Measurements from ENCODE around the gene NCOR2.
"Not testable (repeated sequence)": the region's sequence is repeated elsewhere in the genome, so short reads cannot be mapped to it uniquely, and the experiment has no call there.

The NCOR2 gene

DNA sequence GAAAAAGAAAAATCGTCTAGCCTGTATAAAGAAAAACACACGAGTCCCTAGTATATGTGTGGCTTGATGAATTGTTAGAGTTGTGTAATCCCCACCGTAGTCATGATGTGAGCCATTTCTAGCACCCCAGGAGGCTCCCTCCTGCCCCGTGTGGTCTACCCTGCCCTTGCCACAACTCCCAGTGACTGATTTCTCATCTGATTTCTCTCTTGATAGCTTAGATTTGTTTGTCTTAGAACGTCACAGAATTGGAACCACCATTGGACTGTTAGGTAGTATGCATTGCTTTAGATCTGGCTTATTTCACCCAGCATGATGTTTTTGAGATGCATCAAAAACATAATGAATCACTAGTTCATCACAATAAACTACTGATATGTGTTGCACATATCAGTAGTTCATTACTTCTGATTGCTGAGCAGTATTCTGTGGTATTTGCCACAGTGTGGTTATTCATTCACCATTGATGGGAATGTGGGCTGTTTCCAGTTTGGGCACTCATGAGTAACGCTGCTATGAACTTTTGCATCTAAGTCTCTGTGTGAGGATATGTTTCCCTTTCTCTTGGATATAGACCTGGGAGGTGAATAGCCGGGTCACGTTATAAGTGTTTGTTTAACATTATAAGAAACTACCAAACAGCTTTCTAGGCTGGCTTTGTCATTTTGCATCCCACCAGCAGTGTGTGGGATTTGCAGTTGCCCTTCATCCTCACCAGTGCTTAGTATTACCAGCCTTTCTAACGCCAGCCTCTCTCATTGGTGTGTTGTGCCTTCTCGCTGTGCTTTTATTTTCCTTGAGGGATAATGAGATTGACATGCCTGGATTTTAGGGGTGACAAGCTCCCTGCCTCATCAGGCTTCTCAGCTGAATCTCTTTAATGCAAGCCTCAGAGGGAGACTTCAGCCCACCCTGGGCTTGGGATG, 31.9 kb upstream of the NCOR2 start:
- no peak for DNase-seq (ENCODE audit: low read depth)

DNA sequence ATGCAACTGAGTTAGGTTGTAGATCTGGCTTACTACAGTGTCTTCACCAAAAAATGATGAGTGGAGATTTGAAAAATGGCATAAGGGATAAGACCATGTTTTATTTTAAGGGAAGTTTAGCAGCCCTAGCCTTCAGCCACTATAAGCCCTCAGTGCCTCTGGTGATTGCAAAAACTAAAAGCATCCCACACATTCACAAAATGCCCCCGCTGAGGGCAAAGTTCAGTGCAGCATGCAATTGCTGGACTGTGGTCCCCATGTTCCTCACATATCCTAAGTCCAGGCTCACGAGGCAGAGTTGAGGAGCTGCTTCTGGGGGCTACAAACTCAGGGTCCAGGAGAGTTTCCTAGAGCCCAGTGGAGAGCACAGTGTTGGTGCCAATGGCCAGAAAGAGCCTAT, 29.6 kb upstream of the NCOR2 start:
- DNase-seq (ENCODE audit: low read depth), result no peak

DNA sequence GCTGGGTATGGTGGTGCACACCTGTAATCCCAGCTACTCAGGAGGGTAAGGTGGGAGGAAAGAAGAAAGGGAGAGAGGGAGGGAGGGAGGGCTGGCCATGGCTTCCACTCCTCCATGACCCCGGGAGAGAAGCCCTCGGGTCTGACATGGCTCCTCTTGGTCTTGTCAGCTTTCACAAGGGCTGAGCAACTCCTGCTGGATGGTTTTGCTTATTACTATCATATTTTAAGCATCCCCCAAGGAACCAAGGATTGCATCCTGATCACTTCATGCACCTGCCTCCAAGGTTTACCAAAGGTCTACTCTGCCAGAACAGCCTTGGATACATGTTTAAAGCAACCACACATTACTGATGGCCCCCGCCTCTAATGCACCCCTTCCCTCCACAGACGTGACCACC, 28.0 kb upstream of the NCOR2 start:
- no peak for DNase-seq (ENCODE audit: low read depth)

DNA sequence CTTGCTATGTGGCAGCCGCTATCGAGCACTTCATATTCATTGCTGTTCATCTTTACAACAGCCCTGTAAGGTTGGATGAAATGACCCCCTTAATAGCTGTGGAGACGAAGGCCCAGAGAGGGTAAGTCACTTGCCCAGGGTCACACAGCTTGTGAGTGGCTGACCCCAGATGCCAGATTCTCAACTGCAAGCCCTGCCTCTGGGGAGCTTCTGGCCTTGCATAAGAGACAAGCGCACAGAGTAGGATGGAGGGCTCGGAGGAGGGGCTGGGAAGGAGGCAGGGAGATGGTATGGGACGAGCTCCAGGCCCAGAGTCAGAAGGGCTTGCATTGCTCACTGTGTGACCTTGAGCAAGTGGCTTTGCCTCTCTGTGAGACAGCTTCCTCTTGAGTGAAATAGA, 27.4 kb upstream of the NCOR2 start:
- DNase-seq (ENCODE audit: low read depth), result no peak

DNA sequence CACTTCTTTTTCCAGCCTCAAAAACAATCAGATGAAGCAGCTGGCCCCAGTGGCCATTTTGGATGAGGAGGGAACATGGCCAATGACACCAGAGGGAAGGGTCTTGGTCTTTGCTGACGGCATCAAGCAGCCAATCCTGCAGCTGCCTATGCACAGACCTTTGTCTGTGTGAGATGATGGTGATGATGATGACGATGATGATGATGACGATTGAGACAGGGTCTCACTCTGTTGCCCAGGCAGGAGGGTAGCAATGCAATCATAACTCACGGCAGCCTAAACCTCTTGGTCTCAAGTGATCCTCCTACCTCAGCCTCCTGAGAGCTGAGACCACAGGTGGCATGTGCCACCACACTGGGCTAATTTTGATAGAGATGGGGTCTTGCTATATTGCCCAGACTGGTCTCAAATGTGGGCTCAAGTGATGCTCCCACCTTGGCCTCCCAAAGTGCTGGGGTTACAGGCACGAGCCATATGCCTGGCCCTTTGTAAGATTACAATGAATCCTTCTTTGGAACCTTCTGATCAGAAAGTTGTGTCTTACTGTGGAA, 26.5 kb upstream of the NCOR2 start:
- no peak for DNase-seq (ENCODE audit: low read depth)

DNA sequence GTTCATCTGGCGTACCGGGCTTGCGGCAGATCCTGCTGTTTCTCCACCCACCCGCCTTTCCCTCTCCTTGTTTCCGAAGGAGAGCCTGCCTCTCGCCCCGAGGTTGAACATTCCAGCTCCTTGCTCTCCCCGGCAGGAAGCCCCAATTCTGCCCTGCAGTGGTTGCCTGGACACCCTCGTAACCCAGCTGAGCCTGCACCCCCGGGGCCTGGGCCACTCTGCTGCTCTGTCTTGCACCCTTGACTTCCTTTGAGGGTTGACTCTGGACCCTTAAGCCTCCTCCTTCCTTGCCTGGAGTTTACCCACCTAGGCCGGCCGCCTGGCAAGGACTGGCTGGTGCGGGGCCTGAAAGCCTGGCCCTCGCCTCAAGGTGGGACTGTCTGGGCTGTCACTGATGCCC, 25.8 kb upstream of the NCOR2 start:
- DNase-seq (ENCODE audit: low read depth), result no peak

DNA sequence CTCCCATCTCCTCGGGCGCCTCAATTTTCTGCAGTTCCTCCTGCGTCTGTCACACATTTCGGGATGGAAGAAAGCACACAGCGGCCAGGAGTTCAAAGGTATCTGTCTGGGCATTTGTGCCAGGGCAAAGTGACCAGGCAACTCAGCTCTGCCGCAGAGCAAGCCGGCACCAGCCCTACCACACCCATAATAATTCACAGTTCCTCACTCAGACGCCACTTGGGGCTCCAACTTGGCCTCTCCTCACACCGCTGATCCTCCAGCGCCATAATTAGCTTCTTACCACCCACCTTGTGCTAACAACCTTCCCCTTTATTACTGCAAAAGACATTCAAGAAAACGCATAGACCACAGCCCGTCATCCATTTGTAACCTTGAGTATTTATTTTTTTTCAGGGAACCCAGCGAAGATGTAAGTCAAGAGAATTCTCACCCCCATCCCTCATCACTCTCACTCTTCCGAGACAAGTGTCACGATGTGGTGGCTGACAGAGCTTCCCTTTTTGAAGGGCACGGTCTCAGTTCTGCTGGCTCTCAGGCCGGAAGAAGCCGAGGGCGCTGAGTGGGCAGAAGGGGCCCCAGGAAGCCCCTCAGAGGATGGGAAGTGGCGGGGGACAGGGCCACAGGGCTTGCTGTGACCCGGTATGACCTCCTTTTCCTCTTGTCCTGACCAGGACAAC, 25.2 kb upstream of the NCOR2 start:
- no peak for DNase-seq (ENCODE audit: low read depth)

DNA sequence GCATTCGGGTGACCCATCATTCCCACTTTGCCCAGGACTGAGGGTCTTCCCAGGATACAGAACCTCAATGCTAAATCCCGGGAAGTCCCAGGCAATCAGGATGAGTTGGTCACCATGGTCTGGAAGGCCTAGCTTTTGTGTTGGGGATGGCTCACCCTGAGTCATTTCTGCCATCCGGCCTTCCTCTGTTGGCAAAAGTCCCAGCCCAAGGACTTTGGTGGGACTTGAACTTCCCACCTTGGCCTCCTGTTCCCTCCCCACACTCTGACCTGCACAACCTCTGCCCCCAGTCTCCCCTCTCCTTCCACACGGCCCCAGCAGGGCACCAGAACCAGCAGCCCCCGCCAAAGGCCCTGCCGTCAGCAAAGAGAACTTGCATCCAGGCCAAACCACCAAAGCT, 24.6 kb upstream of the NCOR2 start:
- peak; percentile 15 for DNase-seq (ENCODE audit: low read depth)

DNA sequence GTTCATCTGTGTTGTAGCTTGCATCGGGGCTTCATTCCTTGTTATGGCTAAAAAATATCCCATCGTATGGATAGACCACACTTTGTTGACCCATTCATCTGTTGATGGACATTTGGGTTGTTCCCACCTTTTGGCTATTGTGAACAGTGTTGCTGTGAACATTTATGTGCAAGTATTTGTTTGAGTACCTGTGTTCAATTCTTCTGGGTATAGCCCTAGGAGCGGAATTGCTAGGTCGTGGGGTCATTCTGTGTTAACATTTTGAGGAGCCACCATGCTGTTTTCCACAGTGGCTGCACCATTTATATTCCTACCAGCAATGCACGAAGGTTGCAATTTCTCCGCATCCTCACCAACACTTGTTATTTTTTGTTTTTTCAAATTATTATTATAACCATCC, 23.0 kb upstream of the NCOR2 start:
- DNase-seq (ENCODE audit: low read depth), result no peak

DNA sequence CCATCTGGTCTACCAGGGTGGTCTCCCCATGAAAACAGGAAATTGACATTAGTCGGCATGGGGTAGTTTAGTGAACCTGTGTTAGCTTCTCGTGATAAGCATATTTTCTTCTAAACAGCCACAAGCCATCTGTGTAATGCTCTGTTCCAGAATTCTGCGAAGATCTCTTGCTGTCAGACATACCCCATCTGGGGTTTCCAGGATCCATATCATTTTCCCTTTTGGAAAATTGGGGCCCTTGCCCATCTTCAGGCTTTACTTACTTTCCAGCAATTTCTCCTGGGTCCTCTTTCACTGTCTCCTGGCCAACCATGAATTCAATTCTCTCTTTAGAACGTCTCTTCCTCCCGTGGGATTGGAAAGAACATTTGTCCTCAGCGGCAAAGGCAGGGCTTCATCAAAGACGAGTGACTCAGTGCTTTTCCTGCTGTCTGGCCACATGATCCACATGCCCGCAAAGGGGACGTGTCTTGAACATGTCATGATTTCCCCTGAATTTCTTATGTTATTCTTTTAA, 21.4 kb upstream of the NCOR2 start:
- peak; percentile 56 for DNase-seq (ENCODE audit: low read depth)

DNA sequence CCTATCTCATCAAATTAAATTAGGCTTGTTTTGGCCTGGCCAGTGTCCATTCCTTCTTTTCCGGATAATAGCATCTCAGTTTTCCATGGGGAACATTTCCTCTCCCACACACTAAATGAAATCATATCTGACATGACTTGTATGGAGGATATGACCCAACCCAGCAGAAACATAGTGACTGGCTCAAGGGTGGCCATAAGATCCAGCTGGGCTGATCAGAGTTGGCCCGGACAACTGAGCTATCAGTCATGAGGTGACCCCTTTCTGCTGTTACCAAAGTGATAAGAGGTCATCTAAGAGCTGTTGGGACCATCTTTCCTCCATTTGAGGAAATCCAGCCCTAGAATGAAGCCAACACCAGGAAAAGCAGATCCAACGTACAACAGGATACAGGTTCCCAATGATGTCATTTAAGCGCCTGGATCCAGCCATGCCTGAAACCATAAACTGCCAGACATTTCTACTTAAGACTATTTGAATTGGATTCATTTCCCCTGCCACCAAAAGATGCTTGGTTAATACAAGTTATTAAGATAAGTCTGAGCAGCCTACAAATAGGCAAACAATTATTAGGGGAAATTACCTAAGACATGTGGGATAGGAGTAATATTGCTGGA, 20.7 kb upstream of the NCOR2 start:
- DNase-seq (ENCODE audit: low read depth), result no peak

DNA sequence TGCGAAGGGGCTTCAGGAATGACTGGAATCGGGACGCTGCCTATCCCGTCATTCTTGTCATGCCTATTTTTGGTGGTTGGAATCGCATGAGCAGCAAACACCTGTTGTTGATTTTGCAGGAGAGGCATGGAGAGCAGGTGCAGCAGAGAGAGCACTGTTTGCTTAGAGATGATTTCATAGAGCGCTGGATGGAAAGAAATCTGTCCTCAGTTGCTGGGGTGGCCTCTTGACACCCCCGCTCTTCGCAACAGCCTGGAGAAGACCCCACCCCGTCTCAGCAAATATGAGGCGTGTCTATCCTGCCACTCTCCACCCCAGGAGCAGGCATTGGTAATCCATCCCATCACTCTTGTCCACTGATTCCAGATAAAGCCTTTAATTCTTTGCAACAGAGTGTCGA, 19.3 kb upstream of the NCOR2 start:
- no peak for DNase-seq (ENCODE audit: low read depth)

DNA sequence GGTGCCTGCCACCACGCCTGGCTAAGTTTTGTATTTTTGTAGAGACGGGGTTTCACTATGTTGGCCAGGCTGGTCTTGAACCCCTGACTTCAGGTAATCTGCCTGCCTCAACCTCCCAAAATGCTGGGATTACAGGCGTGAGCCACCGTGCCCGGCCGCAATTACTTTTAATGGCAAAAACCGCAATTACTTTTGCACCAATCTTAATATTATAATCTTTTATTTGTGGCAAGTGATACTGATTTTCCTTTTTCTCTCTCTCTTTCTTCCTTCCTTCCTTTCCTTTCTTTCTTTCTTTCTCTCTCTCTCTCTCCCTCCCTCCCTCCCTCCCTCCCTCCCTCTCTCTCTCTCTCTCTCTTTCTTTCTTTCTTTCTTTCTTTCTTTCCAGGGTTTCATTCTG, 17.1 kb upstream of the NCOR2 start:
- not testable (repeated sequence) for DNase-seq (ENCODE audit: low read depth)

DNA sequence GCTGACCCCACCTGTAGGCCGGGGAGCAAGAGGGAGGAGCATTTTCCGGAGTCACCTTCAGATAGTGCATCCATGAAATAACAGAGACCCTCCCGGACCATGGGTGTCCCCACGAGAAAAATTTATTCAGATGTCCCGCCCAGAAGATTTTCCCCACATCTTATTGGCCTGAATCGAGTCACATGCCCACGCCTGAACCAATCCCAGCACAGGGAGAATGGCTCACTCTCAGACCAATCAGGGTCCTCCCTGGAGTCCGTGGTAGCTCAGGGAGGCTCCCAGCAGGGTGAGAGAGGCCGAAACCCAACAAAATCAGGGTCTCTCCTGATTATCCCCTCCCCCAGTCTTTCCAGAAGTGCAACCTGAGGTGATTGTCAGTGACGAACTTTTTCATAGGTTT, 16.4 kb upstream of the NCOR2 start:
- DNase-seq (ENCODE audit: low read depth), result no peak

DNA sequence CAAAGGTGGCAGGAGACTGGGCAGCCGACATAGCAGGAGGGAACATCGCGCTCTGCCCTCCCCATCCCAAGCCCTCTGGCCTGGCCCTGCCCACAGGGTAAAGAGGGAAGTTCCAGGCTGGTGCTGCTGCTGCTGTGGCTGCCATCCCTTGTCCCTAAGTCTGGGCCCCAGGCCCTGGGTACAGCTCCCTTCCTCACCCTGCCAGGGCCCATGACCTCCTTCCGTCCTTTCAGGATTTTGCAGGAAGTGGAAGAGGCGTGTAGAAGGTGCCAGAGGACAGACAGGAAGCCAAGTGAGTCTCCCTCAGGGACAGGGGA, 14.7 kb upstream of the NCOR2 start:
- no peak for DNase-seq (ENCODE audit: low read depth)

DNA sequence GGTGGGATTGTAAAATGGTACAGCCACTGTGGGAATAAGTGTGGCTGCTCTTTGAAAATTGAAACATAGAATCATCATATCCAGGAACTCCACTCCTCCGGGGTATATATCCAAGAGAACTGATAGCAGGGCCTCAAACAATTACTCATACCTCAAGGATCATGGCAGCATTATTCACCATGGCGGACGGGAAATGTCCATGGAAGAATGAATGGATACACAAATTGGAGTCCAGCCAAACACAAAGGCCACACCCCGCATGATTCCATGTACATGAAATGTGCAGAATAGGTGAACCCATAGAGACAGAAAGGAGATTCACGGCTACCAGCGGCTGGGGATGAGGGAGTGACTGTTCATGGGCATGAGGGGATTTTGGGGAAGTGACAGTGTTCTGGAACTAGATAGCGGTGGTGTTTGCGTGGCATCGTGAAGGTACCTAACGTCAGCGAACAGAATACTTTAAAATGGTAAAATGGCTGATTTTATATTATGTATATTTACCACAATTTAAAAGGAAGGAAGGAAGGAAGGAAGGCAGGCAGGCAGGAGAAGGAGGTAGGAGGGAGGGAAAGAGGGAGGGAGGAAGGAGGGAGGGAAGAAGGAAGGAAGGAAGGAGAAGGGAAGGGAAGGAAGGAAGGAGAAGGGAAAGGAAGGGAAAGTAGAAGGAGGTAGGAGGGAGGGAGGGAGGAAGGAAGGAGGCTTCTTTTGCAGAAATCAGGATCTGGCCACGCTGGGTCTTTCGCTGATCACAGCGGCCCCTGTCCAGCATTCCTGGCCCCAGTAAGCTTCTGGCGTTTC, 14.1 kb upstream of the NCOR2 start:
- no peak for DNase-seq (ENCODE audit: low read depth)

DNA sequence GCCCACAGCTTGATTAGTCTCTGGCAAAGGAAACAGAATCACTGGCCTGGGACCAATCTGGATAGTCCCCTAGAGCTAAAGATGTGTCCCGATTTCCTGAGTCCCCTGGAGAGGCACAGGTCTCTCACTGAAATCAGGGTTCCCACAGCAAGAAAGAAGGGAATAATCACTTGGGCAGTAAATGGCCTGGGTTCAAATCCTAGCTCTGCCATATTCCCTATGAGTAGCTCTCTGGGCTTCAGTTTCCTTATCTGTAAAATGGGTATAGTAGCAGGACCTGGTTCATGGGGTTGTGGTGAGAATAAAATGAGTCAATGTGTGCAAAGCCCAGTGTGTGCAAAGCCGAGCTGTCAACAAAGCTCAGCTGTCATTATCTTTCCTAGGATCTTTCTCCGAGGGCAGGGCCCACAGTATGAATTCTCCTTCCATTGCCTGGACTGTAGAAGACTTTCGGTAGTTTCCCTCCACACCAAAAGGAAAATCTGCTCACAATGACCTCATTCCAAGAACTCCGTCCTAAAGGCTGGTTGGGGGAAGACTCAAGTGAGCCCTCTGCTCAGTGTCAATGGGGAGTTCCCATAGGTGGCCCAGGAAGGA, 12.6 kb upstream of the NCOR2 start:
- DNase-seq (ENCODE audit: low read depth), result no peak

DNA sequence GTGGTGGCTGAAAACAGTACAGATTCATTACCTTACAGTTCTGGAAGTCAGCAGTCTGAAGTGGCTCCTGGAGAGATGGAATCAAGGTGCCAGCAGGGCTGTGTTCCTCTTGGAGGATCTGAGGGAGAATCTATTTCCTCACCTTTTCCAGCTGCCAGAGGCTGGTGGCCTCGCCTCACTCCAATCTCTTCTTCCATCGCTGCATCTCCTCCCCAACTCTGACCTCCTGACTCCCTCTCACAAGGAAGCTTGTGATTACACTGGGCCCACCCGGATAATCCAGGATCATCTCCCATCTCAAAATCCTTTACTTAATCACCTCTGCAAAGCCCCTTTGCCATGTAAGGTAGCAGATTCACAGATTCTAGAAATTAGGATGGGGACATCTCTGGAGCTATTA, 11.4 kb upstream of the NCOR2 start:
- no peak for DNase-seq (ENCODE audit: low read depth)

DNA sequence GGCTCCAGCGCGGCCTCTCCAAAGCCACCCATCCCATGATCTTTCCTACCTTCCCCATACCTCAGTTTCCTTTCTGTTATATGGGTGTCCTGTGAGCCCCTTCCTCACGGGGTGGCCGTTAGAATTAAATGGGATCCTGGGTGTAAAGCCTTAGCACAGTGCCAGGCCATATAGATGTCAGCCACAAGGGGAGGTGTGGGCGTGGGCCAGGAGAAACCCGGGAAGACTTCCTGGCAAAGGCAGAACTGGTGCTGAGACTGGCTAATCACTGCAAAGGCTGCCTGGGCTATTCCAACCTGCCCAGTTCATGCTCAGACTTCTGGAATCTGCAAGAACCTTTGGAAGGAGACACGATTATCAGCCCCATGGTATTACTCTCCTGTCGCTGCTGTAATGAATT, 11.0 kb upstream of the NCOR2 start:
- no peak for DNase-seq (ENCODE audit: low read depth)

DNA sequence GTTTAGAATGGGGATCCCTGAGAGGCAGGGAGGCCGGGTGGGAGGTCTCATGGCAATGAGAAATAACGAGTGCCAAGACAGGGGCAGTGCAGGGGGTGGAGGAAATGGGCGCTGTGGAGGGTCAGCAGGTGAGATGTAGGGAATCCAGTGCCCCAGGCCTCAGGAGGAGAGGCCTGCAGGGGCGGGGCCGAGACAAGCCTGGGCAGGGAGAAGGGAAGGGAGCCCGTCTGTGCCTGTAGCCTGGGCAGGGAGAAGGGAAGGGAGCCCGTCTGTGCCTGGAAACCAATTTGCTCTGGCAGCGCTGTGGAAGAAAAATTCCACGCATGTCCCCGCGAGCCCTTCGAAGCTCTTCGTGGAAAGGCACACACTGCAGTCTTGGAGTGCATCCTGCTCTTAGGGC, 10.6 kb upstream of the NCOR2 start:
- DNase-seq (ENCODE audit: low read depth), result no peak

DNA sequence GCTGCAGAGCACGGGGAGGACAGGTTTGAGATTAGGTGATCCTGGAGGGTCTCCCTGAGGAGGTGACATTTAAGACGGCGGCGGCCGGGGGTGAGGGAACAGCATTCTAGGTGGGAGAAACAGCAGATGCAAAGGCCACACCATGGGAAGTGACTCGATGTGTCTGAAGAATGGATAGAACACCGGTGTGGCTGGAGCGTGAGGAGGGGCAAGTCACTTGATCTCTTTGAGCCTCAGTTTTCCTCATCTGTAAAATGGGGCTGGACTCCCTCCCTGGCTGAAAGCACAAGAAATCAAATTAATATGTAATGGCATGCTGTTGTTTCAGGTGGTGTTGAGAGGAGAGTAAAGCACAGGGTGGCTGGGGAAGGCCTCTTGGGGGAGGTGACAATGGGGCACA, 10.0 kb upstream of the NCOR2 start:
- DNase-seq (ENCODE audit: low read depth), result no peak

Data from fibroblast of gingiva (primary cell).